GM18861 (cell line): ENCODE measurements around the gene PTS.
A peak's percentile ranks its signal among the peaks of the same experiment; 100 is the strongest.
"Not testable (repeated sequence)": the region's sequence is repeated elsewhere in the genome, so short reads cannot be mapped to it uniquely, and the experiment has no call there.

Source experiments
- ATAC-seq: cut with Tn5 transposase; IDR thresholded peaks from one replicate; pipeline ENCODE4 v1.9.1; 2021; ENCODE audit not compliant: unreplicated experiment

PTS gene

GRCh38 chr11:112226062-112226830 is at the start of gene PTS:
Gene PTS, plus strand, starts transcription at chr11:112226428. Its CDS starts 16 bp downstream, at chr11:112226444.
- ATAC-seq, result peak; percentile 92

DNA sequence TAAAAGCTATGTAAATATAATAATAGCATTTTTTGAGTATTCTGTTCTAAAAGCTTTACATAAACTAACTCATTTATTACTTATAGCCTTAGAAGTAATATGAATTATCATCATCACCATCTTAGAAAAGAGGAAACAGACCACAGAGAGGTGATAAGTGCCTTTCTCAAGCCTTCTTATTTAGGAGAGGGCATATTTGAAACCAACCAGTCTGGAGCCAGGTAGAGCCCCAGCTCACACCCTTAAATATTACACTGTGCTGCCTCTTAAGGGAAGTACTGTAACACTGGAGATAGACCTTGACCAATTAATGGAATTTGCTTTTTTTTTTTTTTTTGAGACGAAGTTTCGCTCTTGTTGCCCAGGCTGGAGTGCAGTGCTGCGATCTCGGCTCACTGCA is 48.6 kb upstream of the PTS start:
- no peak for ATAC-seq

GRCh38 chr11:112178428-112178827 is 47.8 kb upstream of the PTS start:
- no peak for ATAC-seq

- no peak for ATAC-seq
Observed at GRCh38 chr11:112178936-112179335, 47.3 kb upstream of the PTS start.

DNA sequence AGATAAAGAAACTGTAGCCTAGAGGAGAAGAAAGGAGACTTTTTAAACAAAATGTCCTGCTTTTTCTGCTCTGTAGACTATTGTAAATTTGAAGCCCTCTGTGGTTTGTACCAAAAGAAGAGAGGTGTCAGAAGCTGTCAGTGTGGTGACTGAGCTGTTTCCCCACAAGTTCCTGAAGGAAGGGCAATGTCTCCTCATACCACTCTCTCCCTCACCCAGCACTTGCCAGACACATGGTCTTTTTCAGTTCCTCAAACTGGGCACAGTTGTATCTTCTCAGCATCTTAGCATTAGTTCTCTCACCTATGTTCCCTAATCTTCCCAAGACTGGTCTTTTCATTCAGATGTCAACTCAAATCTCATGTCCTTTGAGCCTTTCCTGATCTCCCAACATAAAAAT is 46.6 kb upstream of the PTS start:
- ATAC-seq, result peak; percentile 64

DNA sequence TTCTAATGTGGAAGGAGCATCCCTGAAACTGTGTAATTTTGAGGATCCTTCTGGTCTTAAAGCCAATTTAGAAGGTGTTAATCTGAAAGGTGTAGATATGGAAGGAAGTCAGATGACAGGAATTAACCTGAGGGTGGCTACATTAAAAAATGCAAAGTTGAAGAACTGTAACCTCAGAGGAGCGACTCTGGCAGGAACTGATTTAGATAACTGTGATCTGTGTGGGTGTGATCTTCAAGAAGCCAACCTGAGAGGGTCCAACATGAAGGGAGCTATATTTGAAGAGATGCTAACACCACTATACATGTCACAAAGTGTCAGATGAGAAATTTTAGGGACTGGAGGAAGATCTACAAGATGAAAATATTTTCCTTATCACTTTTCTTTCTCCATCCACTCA is 43.4 kb upstream of the PTS start:
- no peak for ATAC-seq

GRCh38 chr11:112185883-112186282 is 40.3 kb upstream of the PTS start:
- ATAC-seq, result no peak

GRCh38 chr11:112186304-112186703 is 39.9 kb upstream of the PTS start:
- ATAC-seq, result no peak

GRCh38 chr11:112195113-112195512 is 31.1 kb upstream of the PTS start:
- ATAC-seq, result not testable (repeated sequence)

GRCh38 chr11:112195951-112196351 is 30.3 kb upstream of the PTS start:
- ATAC-seq, result no peak

- ATAC-seq, result no peak
Observed at GRCh38 chr11:112196519-112197087, 29.6 kb upstream of the PTS start.

DNA sequence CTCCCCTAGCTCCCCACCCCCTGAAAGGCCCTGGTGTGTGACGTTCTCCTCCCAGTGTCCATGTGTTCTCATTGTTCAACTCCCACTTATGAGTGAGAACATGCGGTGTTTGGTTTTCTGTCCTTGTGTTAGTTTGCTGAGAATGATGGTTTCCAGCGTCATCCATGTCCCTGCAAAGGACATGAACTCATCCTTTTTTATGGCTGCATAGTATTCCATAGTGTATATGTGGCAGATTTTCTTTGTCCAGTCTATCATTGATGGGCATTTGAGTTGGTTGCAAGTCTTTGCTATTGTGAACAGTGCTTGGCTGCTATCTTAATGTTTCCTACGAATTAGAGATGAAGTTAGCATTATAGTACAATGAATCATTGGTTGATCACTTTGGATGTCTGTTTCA is 27.1 kb upstream of the PTS start:
- ATAC-seq, result not testable (repeated sequence)

GRCh38 chr11:112200252-112200651 is 26.0 kb upstream of the PTS start:
- no peak for ATAC-seq

DNA sequence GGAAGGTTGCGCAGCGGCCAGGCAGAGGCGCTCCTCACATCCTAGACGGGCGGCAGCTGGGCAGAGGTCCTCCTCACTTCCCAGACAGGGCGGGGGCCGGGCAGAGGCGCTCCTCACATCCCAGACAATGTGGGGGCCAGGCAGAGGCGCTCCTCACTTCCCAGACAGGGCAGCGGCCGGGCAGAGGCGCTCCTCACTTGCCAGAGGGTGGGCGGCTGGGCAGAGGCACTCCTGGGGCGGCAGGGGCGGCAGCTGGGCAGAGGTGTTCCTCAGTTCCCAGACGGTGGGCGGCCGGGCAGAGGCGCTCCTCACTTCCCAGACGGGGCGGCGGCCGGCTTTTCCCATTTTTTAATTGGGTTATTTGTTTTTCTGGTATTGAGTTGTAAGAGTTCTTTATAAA is 20.2 kb upstream of the PTS start:
- no peak for ATAC-seq

GRCh38 chr11:112210890-112211289 is 15.3 kb upstream of the PTS start:
- ATAC-seq, result no peak

DNA sequence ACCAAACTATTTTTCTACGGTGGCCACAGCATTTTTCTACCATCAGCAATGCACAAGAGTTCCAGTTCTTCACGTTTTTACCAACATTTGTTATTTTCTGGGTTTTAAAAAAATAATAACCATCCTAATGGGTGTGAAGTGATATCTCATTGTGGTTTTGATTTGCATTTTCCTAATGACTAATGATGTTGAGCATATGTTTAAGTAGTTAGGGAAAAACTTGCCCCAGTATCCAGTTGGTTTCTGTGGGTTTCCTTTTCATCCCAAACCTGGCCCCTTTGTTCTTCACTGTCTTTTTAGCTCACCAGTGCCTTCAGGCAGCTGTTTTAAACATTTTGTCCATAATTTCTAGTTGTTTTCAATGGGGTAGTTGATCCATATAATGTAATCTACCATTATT is 14.7 kb upstream of the PTS start:
- ATAC-seq, result no peak

- ATAC-seq, result no peak
Observed at GRCh38 chr11:112212290-112212689, 13.9 kb upstream of the PTS start.

- no peak for ATAC-seq
Observed at GRCh38 chr11:112212710-112213109, 13.5 kb upstream of the PTS start.

- no peak for ATAC-seq
Observed at GRCh38 chr11:112213753-112214152, 12.5 kb upstream of the PTS start.

GRCh38 chr11:112215621-112216020 is 10.6 kb upstream of the PTS start:
- no peak for ATAC-seq

GRCh38 chr11:112216561-112217105 is 9.6 kb upstream of the PTS start:
- no peak for ATAC-seq

DNA sequence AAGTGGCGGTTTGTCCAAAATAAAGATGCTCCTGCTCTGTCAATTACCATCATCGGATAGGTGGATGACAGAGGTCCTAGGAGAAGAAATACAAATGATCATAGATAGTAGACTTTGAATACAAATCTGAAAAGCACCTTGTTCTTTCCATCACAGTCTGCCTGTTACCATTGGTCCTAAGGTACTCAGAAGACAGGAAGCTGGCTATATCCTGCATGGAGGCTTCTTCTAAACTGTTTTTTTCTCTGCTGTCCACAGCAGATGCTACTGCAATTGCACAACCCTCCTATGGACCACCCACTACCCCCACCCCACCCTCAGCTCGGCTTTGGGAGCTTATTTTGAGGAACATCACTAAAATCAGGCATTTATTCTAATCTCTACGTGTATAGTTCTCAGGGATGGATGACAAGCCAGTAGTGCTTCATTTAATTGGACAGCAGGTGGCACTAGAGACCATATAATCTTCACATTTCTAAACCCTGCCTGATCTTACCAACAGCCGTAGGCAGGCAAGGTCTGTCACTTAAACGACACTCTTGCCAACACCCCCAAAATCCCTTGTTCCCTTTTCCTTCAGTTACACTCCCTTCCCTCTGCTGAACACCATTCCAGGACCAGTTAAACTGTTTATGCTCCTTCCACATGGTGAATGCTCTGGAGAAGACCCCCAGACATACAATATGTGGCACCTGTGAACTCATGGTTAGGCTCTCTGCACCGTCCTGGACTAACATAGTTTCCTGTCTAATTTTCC is 6.6 kb upstream of the PTS start:
- peak; percentile 99 for ATAC-seq
